ENCODE measurements around the gene ITPR1.

ITPR1 gene

GRCh38 chr3:4599612-4600011 lies 106.5 kb downstream of the ITPR1 start:
- DNase-seq = no peak

- no peak for DNase-seq
Observed at GRCh38 chr3:4600493-4600892, 107.3 kb downstream of the ITPR1 start.

- no peak for DNase-seq
Observed at GRCh38 chr3:4601892-4602291, 108.7 kb downstream of the ITPR1 start.

- no peak for DNase-seq
Observed at GRCh38 chr3:4604693-4605092, 111.5 kb downstream of the ITPR1 start.

- no peak for DNase-seq
Observed at GRCh38 chr3:4606911-4607310, 113.8 kb downstream of the ITPR1 start.

- no peak for DNase-seq
Observed at GRCh38 chr3:4613366-4613765, 120.2 kb downstream of the ITPR1 start.

GRCh38 chr3:4614070-4614469 lies 120.9 kb downstream of the ITPR1 start:
- DNase-seq = no peak

GRCh38 chr3:4614927-4615326 lies 121.8 kb downstream of the ITPR1 start:
- no peak for DNase-seq

GRCh38 chr3:4615750-4616149 lies 122.6 kb downstream of the ITPR1 start:
- DNase-seq = no peak

- no peak for DNase-seq
Observed at GRCh38 chr3:4623421-4623999, 130.4 kb downstream of the ITPR1 start.

GRCh38 chr3:4627651-4628375 lies 134.7 kb downstream of the ITPR1 start:
- peak; percentile 60 for DNase-seq

GRCh38 chr3:4629095-4630007 lies 136.2 kb downstream of the ITPR1 start:
- no peak for DNase-seq

GRCh38 chr3:4633078-4634004 lies 140.2 kb downstream of the ITPR1 start:
- DNase-seq = peak; percentile 23

- no peak for DNase-seq
Observed at GRCh38 chr3:4634894-4635293, 141.7 kb downstream of the ITPR1 start.

GRCh38 chr3:4637265-4637664 lies 144.1 kb downstream of the ITPR1 start:
- DNase-seq = no peak

- no peak for DNase-seq
Observed at GRCh38 chr3:4641863-4642563, 148.9 kb downstream of the ITPR1 start.

- no peak for DNase-seq
Observed at GRCh38 chr3:4642611-4643010, 149.5 kb downstream of the ITPR1 start.

GRCh38 chr3:4643904-4644547 lies 150.9 kb downstream of the ITPR1 start:
- DNase-seq = no peak

GRCh38 chr3:4644951-4645350 lies 151.8 kb downstream of the ITPR1 start:
- no peak for DNase-seq

- DNase-seq = no peak
Observed at GRCh38 chr3:4645468-4645867, 152.3 kb downstream of the ITPR1 start.

- no peak for DNase-seq
Observed at GRCh38 chr3:4647411-4647810, 154.3 kb downstream of the ITPR1 start.
